GM12891 (cell line): ENCODE results near the gene SLC8A1.
"Not testable (repeated sequence)": the region's sequence is repeated elsewhere in the genome, so short reads cannot be mapped to it uniquely, and the experiment has no call there.

ENCODE experiments used
- DNase-seq: peaks from one replicate; pipeline ENCODE4 v3.0.0; 2011; ENCODE audit warnings: low spot score; ENCODE audit not compliant: insufficient read length
- FAIRE-seq: peaks from 2 replicates; lab custom pipeline; 2011; peaks lifted over from hg19 to GRCh38; lab: Jason Lieb, UNC
- PAX5 ChIP-seq: IDR thresholded peaks from 2 replicates; pipeline ENCODE4 v1.6.1; 2011; ENCODE audit warnings: low read length, moderate library complexity, mild to moderate bottlenecking; ENCODE audit not compliant: insufficient read depth, severe bottlenecking
- POLR2A ChIP-seq: IDR thresholded peaks from 2 replicates; pipeline ENCODE4 v1.6.1; 2011; ENCODE audit warnings: low read depth, low read length, control low read depth
- POLR2AphosphoS5 ChIP-seq: IDR thresholded peaks from 2 replicates; pipeline ENCODE4 v1.6.1; 2011; ENCODE audit warnings: low read depth, low read length, control low read depth
- POU2F2 ChIP-seq: IDR thresholded peaks from 2 replicates; pipeline ENCODE4 v1.6.1; 2011; ENCODE audit warnings: low read depth, mild to moderate bottlenecking, control low read depth, low read length, moderate library complexity
- SPI1 ChIP-seq: IDR thresholded peaks from 2 replicates; pipeline ENCODE4 v1.6.1; 2011; ENCODE audit warnings: low read depth, low read length, control low read depth
- TAF1 ChIP-seq: IDR thresholded peaks from 2 replicates; pipeline ENCODE4 v1.6.1; 2011; ENCODE audit warnings: low read depth, low read length, control low read depth

Gene SLC8A1

DNA sequence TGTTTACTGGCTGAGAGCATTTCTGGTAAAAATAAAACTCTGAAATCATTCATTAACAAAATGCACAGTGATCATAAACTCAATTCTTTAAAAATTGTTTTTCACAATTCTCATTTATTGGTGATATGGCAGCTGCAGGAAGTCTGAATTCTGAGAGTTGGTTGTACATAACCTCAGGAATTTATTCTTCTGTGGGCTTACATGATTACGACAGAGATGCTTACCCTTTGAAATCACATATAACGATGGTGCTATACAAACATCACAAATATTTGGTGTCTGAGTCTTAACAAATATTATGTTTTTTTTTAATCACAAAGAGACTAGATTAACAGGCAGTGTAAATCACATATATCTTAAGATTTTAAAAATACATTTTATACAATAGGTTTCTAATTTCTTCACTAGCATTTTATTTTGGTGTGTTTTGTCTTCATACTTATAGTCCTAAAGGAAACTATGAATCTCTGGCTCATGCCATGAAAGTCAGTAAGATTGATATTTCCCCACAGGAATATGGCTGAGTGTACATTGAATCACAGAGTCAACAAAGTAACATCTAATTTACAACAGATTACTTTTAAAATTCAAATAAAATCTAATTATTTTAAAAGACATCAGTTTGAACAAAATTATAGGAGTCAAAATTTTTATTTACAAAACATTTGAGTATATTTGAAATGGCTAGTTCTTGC lies 354.1 kb downstream of the SLC8A1 start:
- no peak for TF ChIP-seq TAF1
- TF ChIP-seq SPI1 = no peak
- no peak for TF ChIP-seq POLR2AphosphoS5
- TF ChIP-seq POU2F2 = no peak
- TF ChIP-seq PAX5 = no peak
- TF ChIP-seq POLR2A = no peak
- FAIRE-seq (no peak), DNase-seq (no peak)

DNA sequence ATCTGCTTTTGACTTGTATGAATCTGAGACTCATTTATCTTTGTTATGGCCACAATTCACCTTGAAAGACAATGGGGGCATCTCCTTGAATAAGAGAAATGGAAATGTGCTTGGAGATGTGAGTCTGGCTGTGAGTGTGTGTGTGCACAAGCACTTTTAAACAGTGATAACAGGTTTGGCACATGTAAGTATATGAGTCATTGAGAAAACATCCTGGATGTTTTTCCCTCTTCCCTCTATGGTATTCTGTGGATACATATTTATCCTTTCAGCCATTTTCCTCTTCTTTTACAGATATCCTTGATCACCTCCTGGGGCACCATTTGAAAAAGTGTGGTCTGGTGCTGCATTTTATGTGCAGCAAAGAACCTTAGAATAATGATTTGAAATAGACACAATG lies 355.5 kb downstream of the SLC8A1 start:
- FAIRE-seq = no peak
- DNase-seq = no peak
- no peak for TF ChIP-seq SPI1
- TF ChIP-seq POLR2A = no peak
- no peak for TF ChIP-seq POU2F2
- TF ChIP-seq PAX5 = no peak
- TF ChIP-seq TAF1 = no peak
- TF ChIP-seq POLR2AphosphoS5 = no peak

DNA sequence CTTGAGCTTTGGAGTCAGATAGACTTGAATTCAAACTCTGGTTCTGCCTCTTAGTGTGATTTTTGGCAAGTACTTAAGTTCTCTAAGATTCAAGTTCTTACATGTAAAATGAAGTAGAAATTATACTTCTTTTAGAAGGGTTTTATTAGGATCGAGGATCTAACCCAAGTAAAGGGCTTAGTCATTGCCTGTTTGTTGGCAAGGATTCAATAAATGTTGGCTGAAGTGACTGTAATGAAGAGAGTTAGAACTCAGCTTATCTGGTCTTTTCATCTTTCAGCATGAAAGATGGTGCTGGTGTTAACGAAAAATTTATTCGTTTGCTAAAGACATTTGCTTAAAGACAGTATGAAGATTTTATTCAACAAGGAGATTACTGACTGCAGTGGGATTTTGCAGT lies 356.9 kb downstream of the SLC8A1 start:
- DNase-seq = no peak
- TF ChIP-seq TAF1 (no peak), POLR2AphosphoS5 (no peak), PAX5 (no peak), SPI1 (no peak), POLR2A (no peak), POU2F2 (no peak)
- FAIRE-seq = no peak

DNA sequence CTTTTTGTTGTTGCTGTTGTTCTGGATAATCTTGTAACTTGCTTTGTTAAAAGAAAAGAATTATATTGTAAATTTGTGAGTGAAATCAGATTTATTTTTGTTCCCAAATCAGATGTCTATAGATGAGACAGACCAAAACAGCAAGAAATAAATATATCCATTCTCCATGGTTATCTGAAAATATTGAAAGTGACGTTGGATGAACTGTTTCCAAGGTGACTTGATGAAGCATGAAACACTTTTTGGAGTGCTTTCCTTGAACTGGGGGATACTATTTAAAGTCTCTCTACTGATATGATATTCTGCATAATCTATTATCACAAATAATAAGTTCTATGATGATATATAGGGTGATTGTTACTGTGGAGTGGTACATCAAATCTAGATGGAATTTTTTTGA lies 357.4 kb downstream of the SLC8A1 start:
- DNase-seq (no peak), FAIRE-seq (no peak)
- no peak for TF ChIP-seq POU2F2
- TF ChIP-seq POLR2AphosphoS5 = no peak
- no peak for TF ChIP-seq PAX5
- TF ChIP-seq SPI1 = no peak

DNA sequence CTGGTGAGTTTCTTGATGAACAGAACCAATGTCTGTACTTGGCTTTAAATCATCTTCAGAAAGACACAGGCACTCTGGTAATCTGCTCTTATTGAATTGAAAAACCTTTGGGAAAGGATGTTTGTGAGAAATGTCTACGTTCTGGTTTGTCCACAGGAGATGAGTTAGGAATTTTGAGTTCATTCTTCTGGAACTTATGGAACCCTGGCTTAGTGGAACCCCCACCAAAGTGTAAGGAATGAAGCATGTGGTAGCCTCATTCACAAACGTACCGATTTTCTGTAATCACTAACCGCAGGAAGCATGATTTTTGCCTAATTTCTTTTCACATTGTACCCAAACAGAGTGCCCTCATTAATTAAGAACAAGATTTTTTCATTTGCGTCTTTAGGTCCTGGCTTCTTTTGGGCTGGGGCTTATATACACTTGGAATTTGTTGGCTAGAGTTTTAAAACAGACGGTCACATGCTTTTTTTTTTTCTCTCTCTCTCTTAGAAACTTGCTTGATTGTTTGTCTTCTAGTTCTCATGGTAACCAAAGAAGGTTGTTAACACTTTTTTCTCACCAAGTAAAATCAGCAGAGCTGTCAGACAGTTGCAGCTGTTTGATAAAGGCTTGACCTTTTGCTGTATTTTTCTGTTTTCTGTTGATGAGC lies 358.7 kb downstream of the SLC8A1 start:
- FAIRE-seq (no peak), DNase-seq (no peak)
- TF ChIP-seq SPI1 (no peak), POU2F2 (no peak), POLR2A (no peak), PAX5 (no peak), TAF1 (no peak), POLR2AphosphoS5 (no peak)

DNA sequence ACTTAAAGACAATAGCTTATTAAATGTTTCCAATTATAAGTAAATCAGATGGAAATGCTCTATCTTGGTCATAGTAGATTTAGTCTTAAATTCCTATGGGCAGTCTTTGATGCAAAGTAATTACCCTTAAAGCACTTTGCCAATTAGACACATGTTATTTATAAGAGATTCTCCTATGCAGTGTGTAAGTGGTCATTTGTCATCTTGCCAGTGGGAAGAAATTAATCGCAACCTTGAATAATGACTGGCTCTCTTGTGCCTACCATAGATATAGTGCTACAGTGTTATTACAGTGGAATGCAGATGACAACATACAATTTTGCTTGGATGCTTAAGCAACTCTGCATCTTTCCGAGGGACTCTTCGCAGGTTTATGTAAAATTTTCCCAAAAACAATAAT lies 361.8 kb downstream of the SLC8A1 start:
- DNase-seq (no peak), FAIRE-seq (no peak)
- no peak for TF ChIP-seq POU2F2
- no peak for TF ChIP-seq TAF1
- no peak for TF ChIP-seq POLR2AphosphoS5
- TF ChIP-seq SPI1 = no peak
- no peak for TF ChIP-seq PAX5
- TF ChIP-seq POLR2A = no peak

DNA sequence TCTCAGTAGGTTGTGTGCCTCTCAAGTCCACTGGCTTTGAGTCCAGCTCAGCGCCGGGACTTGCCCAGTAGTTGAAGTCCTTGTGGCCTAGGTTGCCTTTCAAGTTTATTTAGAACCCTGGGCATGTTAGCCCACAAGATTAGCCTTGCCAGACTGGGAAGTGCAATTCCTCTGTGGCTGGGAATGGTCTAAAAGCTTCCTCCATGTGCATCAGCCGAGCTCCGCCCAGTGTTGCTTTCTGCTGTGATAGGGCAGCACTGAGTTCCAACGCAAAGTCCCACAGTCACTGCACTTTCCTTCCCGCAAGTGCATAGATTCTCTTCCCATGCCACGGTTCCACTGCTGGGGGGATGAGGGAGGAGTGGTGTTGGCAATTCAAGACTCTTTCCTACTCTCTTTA lies 364.0 kb downstream of the SLC8A1 start:
- TF ChIP-seq TAF1 (no peak), POLR2AphosphoS5 (no peak), POU2F2 (no peak), PAX5 (no peak), SPI1 (no peak), POLR2A (no peak)
- FAIRE-seq (no peak), DNase-seq (no peak)

DNA sequence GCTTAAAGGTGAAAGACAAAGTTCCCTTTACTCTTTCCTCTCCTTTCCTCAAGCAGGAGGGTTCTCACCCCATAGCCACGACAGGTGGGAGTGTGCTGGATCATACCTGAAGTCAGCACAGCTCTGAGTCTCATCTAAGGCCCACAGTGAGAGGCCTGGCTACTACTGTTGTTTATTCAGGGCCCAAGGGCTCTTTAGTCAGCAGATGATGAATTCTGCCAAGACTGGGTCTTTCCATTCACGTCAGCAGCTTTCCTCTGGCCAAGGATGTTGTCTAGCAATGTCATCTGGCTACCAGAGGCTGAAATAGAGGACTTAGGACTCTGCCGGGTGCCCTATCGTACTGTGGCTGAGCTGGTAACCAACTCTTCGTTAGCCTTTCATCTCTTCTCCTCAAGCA lies 364.5 kb downstream of the SLC8A1 start:
- FAIRE-seq = no peak
- DNase-seq = no peak

DNA sequence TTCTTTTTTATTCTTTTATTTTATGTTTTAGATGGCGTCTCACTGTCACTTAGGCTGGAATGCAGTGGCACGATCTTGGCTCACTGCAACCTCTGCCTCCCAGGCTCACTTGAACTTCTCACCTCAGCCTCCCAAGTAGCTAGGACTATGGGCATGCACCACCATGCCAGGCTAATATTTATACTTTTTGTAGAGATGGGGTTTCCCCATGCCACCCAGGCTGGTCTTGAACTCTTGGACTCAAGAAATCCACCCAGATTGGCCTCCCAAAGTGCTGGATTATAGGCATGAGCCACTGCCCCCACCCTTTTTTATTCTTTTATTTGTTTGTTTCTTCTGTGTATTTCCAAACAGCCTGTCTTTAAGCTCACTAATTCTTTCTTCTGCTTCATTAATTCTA lies 366.1 kb downstream of the SLC8A1 start:
- no peak for FAIRE-seq
- TF ChIP-seq TAF1 (no peak), POLR2AphosphoS5 (no peak), PAX5 (no peak), POU2F2 (no peak), POLR2A (no peak), SPI1 (no peak)

More for the DNA sequence above, 364.5 kb downstream of the SLC8A1 start:
- no peak for TF ChIP-seq POLR2AphosphoS5
- no peak for TF ChIP-seq SPI1
- no peak for TF ChIP-seq POU2F2
- TF ChIP-seq POLR2A = no peak
- no peak for TF ChIP-seq PAX5
- no peak for TF ChIP-seq TAF1

DNA sequence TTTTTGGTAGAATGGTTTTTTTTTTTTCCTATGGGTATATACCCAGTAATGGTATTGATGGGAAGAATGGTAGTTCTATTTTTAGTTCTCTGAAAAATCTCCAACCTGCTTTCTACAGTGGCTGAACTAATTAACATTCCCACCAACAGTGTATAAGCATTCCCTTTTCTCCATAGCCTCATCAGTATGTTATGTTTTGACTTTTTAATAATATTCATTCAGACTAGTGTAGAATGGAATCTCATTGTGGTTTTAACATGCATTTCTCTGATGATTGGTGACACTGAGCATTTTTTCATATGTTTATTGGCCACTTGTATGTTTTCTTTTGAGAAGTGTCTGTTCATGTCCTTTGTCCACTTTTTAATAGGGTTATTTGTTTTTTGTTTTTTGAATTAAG lies 378.6 kb downstream of the SLC8A1 start:
- not testable (repeated sequence) for FAIRE-seq, DNase-seq

More for the DNA sequence above, 366.1 kb downstream of the SLC8A1 start:
- DNase-seq = no peak
